ENCODE data around the gene DLG2. TPM values are rescaled to one million over a fixed set of nuclear protein-coding genes. Genes with fewer than 3 reads are reported as not detected.
"Not testable (repeated sequence)": the region's sequence is repeated elsewhere in the genome, so short reads cannot be mapped to it uniquely, and the experiment has no call there.

The DLG2 gene
- total RNA-seq, 1 donor, result 1.3 TPM

GRCh38 chr11:85127349-85127748 lies 499.8 kb downstream of the DLG2 start:
- no peak overlapping the region for H3K4me3 ChIP-seq (ENCODE audit: low read depth, low read length)
- no peak for DNase-seq (ENCODE audit: low read depth)
- TF ChIP-seq CTCF (IDR thresholded peaks at IDR 0.05; ENCODE audit: insufficient read depth, low read depth, low read length), result no peak

GRCh38 chr11:85123752-85124231 lies 503.4 kb downstream of the DLG2 start:
- no peak for TF ChIP-seq CTCF (IDR thresholded peaks at IDR 0.05; ENCODE audit: insufficient read depth, low read depth, low read length)
- no peak overlapping the region for H3K4me3 ChIP-seq (ENCODE audit: low read depth, low read length)
- no peak for DNase-seq (ENCODE audit: low read depth)

- no peak for DNase-seq (ENCODE audit: low read depth)
- no peak overlapping the region for H3K4me3 ChIP-seq (ENCODE audit: low read depth, low read length)
- TF ChIP-seq CTCF (IDR thresholded peaks at IDR 0.05; ENCODE audit: insufficient read depth, low read depth, low read length), result no peak
Measured at GRCh38 chr11:85118151-85118550, 509.0 kb downstream of the DLG2 start.

- H3K4me3 ChIP-seq (ENCODE audit: low read depth, low read length), result no peak overlapping the region
- no peak for TF ChIP-seq CTCF (IDR thresholded peaks at IDR 0.05; ENCODE audit: insufficient read depth, low read depth, low read length)
- DNase-seq (ENCODE audit: low read depth), result no peak
Measured at GRCh38 chr11:85115798-85116197, 511.3 kb downstream of the DLG2 start.

- no peak for TF ChIP-seq CTCF (IDR thresholded peaks at IDR 0.05; ENCODE audit: insufficient read depth, low read depth, low read length)
- H3K4me3 ChIP-seq (ENCODE audit: low read depth, low read length), result no peak overlapping the region
- DNase-seq (ENCODE audit: low read depth), result no peak
Measured at GRCh38 chr11:85114786-85115185, 512.4 kb downstream of the DLG2 start.

- H3K4me3 ChIP-seq (ENCODE audit: low read depth, low read length), result not testable (repeated sequence)
Measured at GRCh38 chr11:85110246-85110645, 516.9 kb downstream of the DLG2 start.

GRCh38 chr11:85109141-85109540 lies 518.0 kb downstream of the DLG2 start:
- no peak for DNase-seq (ENCODE audit: low read depth)
- H3K4me3 ChIP-seq (ENCODE audit: low read depth, low read length), result no peak overlapping the region
- TF ChIP-seq CTCF (IDR thresholded peaks at IDR 0.05; ENCODE audit: insufficient read depth, low read depth, low read length), result no peak

More at GRCh38 chr11:85110246-85110645, 516.9 kb downstream of the DLG2 start:
- DNase-seq (ENCODE audit: low read depth), result not testable (repeated sequence)
